Body of pancreas (tissue), 4 donors: Measurements from ENCODE around the gene KCNC1. TPM values are rescaled to one million over a fixed set of nuclear protein-coding genes. Genes with fewer than 3 reads are reported as not detected.

Experiments used
- ATAC-seq: fragments of 150-250 bp; one replicate; pipeline ENCODE4 v1.9.1; 2016
- DNase-seq, 4 donors: peaks; one replicate each; pipeline ENCODE4 v3.0.0-alpha.2; 2019
- H3K27ac ChIP-seq, 4 donors: fragments of 200-600 bp; sonication (generic); 1 replicate in 3 of 4; 2 replicates in 1 of 4; pipeline versions ENCODE4 v1.5.1 to v1.6.1; 2016 to 2019; ENCODE audit warnings: mild to moderate bottlenecking in 1 of 4, mixed read lengths in 1 of 4, moderate library complexity in 1 of 4
- H3K27me3 ChIP-seq, 2 donors: fragments of 200-600 bp; sonication (generic); one replicate each; pipeline ENCODE4 v1.6.0; 2016; ENCODE audit warnings: mild to moderate bottlenecking in 1 of 2
- H3K36me3 ChIP-seq, 2 donors: fragments of 200-600 bp; sonication (generic); replicated peaks in 1 of 2; 2 replicates each; pipeline ENCODE4 v1.5.1; 2016; ENCODE audit warnings: low read depth in 2 of 2; ENCODE audit not compliant: insufficient read depth in 1 of 2
- H3K4me1 ChIP-seq: fragments of 200-600 bp; sonication (generic); one replicate; pipeline ENCODE4 v1.6.0; 2016
- H3K4me3 ChIP-seq, 2 donors: fragments of 200-600 bp; sonication (generic); 1 replicate in 1 of 2; 2 replicates in 1 of 2; pipeline ENCODE4 v1.5.1; 2016 to 2019
- H3K9me3 ChIP-seq, 3 donors: fragments of 200-600 bp; sonication (generic); 1 replicate in 2 of 3; 2 replicates in 1 of 3; pipeline ENCODE4 v1.5.1; 2016
- CTCF ChIP-seq, 7 experiments: fragments of 450-650 bp in 4 of 7; fragments of 200-600 bp in 3 of 7; sonication (generic) in 3 of 7; IDR thresholded peaks; one replicate each; pipeline ENCODE4 v1.5.1; 2016 to 2019; ENCODE audit warnings: antibody characterized with exemption in 7 of 7
- POLR2A ChIP-seq, 3 donors: fragments of 450-650 bp; IDR thresholded peaks; one replicate each; pipeline ENCODE4 v1.6.1; 2016; ENCODE audit warnings: antibody characterized with exemption in 3 of 3, mild to moderate bottlenecking in 2 of 3
- WGBS, 2 donors: methylation state at CpG; one replicate each; pipeline ENCODE4 v1.1.5; 2017; 5-methylcytosine and 5-hydroxymethylcytosine counted together
- intact Hi-C: fragments of 100-400 bp; cut with DNase I; formaldehyde crosslinking; loops from one replicate; pipeline ENCODE4 v1.15.1; 2023
- total RNA-seq, 2 donors: library from RNA; depleted of rRNA; stranded (reverse); fragments of >200 nt; gene quantifications; one replicate each; pipeline ENCODE4 v1.1.0, GENCODE V29; 2016

The KCNC1 gene
- total RNA-seq, 2 donors from 2014 or later, result 0.26 TPM; not detected in 1

- H3K9me3 ChIP-seq, result no peaks in the 10 kb centered on the region
- no peak overlapping the region for H3K4me3 ChIP-seq
- DNase-seq (no peak), ATAC-seq (no peak)
- 90% methylated on average over 23 to 31 of the region's 31 CpGs for WGBS, 2 donors
- no peaks in the 10 kb centered on the region for H3K36me3 ChIP-seq
- H3K27ac ChIP-seq, result no peak overlapping the region
- no peaks in the 10 kb centered on the region for H3K27me3 ChIP-seq
- intact Hi-C loops, result no loop called here
- H3K4me1 ChIP-seq, result peaks cover 5% of the 10 kb centered on the region
- no peak for TF ChIP-seq POLR2A (IDR thresholded peaks at IDR 0.05)
- TF ChIP-seq CTCF (IDR thresholded peaks at IDR 0.05), result no peak
These were observed 38.4 kb downstream of the KCNC1 start for GRCh38 chr11:17772704-17773600.

- 85 to 91% methylated on average over 6 of the region's 6 CpGs for WGBS, 2 donors
- TF ChIP-seq POLR2A (IDR thresholded peaks at IDR 0.05), result no peak
- TF ChIP-seq CTCF (IDR thresholded peaks at IDR 0.05), result no peak
- intact Hi-C loops, result no loop called here
These were observed 39.1 kb downstream of the KCNC1 start for GRCh38 chr11:17773674-17774073.

GRCh38 chr11:17774232-17775034, 39.9 kb downstream of the KCNC1 start:
- DNase-seq, result no peak
- TF ChIP-seq CTCF (IDR thresholded peaks at IDR 0.05), result no peak
- no peak for TF ChIP-seq POLR2A (IDR thresholded peaks at IDR 0.05)
- intact Hi-C loops, result no loop called here
- Histone ChIP-seq H3K27ac (no peak overlapping the region), H3K9me3 (no peaks in the 10 kb centered on the region), H3K27me3 (no peaks in the 10 kb centered on the region), H3K4me3 (no peak overlapping the region), H3K4me1 (peaks cover 5% of the 10 kb centered on the region), H3K36me3 (no peaks in the 10 kb centered on the region)
- ATAC-seq, result no peak
- WGBS, 2 donors, result 81 to 86% methylated on average over 10 to 12 of the region's 12 CpGs

More at GRCh38 chr11:17773674-17774073, 39.1 kb downstream of the KCNC1 start:
- peaks cover 5% of the 10 kb centered on the region for H3K4me1 ChIP-seq
- DNase-seq (no peak), ATAC-seq (no peak)
- H3K27ac ChIP-seq, result no peak overlapping the region
- no peaks in the 10 kb centered on the region for H3K27me3 ChIP-seq
- no peaks in the 10 kb centered on the region for H3K9me3 ChIP-seq
- no peaks in the 10 kb centered on the region for H3K36me3 ChIP-seq
- no peak overlapping the region for H3K4me3 ChIP-seq

- no peaks in the 10 kb centered on the region for H3K36me3 ChIP-seq
- TF ChIP-seq POLR2A (IDR thresholded peaks at IDR 0.05), result no peak
- intact Hi-C loops, result no loop called here
- peaks cover 4% of the 10 kb centered on the region for H3K4me1 ChIP-seq
- no peaks in the 10 kb centered on the region for H3K9me3 ChIP-seq
- H3K4me3 ChIP-seq, result no peak overlapping the region
- ATAC-seq (no peak), DNase-seq (no peak)
- WGBS, 2 donors, result 87 to 88% methylated on average over 3 of the region's 3 CpGs
- no peaks in the 10 kb centered on the region for H3K27me3 ChIP-seq
- H3K27ac ChIP-seq, result no peak overlapping the region
These were observed 40.4 kb downstream of the KCNC1 start for GRCh38 chr11:17775035-17775348.

GRCh38 chr11:17775507-17776211, 41.1 kb downstream of the KCNC1 start:
- no peaks in the 10 kb centered on the region for H3K4me1 ChIP-seq
- no peak overlapping the region for H3K27ac ChIP-seq
- TF ChIP-seq POLR2A (IDR thresholded peaks at IDR 0.05), result no peak
- TF ChIP-seq CTCF (IDR thresholded peaks at IDR 0.05), result no peak
- DNase-seq, result no peak
- WGBS, 2 donors, result 79 to 89% methylated on average over 6 to 18 of the region's 18 CpGs
- H3K36me3 ChIP-seq, result no peaks in the 10 kb centered on the region
- intact Hi-C loops, result no loop called here
- H3K4me3 ChIP-seq, result no peak overlapping the region
- ATAC-seq, result no peak
- H3K9me3 ChIP-seq, result no peaks in the 10 kb centered on the region
- no peaks in the 10 kb centered on the region for H3K27me3 ChIP-seq
